ENCODE data around the gene STOX2. TPM values are rescaled to one million over a fixed set of nuclear protein-coding genes. Genes with fewer than 3 reads are reported as not detected.

Gene STOX2
- total RNA-seq, 2 donors from 2014 or later, result 18.5 to 25.8 TPM

DNA sequence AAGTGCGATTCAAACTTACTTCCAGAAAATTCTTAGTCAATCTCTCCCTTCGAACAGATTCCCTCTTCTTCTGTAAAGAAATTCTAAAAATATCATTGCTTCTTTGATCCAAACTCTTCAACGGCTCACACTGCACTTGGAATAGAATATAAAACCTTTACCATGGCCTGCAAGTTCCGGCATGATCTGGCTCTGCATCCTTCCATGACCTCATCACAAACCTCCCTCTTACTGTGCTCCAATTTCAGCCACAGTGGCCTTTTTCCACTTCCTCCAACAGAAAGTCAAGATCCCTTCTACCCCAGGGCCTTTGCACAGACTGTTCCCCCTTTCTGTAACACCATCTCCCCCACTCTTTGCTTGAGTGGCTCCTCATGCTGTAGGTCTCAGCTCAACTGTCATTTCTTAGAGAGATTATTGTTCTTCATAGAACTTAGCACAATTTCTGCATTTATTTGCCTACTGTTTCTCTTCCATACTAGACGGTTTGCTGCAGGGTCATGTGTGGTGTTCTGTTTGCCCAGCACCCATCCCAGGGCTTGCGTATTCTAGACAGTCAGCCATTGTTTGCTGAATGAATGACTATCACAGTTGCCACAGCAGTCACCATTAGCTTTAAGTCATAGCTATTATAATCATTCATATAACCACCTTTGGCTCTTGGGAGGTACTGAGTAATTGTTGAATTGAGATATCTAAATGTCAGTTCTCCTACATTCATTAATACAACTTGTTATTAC is 1.9 kb upstream of the STOX2 start:
- no peak for DNase-seq (ENCODE audit: low spot score)
- no peaks in the 10 kb centered on the region for H3K36me3 ChIP-seq
- no peaks in the 10 kb centered on the region for H3K27me3 ChIP-seq
- peaks cover 0 to 27% of the 10 kb centered on the region in 2 donors for H3K4me1 ChIP-seq
- H3K27ac ChIP-seq, result no peak overlapping the region
- no peak overlapping the region for H3K4me3 ChIP-seq
- TF ChIP-seq, protein P1, sequence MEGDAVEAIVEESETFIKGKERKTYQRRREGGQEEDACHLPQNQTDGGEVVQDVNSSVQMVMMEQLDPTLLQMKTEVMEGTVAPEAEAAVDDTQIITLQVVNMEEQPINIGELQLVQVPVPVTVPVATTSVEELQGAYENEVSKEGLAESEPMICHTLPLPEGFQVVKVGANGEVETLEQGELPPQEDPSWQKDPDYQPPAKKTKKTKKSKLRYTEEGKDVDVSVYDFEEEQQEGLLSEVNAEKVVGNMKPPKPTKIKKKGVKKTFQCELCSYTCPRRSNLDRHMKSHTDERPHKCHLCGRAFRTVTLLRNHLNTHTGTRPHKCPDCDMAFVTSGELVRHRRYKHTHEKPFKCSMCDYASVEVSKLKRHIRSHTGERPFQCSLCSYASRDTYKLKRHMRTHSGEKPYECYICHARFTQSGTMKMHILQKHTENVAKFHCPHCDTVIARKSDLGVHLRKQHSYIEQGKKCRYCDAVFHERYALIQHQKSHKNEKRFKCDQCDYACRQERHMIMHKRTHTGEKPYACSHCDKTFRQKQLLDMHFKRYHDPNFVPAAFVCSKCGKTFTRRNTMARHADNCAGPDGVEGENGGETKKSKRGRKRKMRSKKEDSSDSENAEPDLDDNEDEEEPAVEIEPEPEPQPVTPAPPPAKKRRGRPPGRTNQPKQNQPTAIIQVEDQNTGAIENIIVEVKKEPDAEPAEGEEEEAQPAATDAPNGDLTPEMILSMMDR (IDR thresholded peaks at IDR 0.05), result no peak
- peaks cover 0 to 11% of the 10 kb centered on the region in 2 donors for H3K9me3 ChIP-seq

DNA sequence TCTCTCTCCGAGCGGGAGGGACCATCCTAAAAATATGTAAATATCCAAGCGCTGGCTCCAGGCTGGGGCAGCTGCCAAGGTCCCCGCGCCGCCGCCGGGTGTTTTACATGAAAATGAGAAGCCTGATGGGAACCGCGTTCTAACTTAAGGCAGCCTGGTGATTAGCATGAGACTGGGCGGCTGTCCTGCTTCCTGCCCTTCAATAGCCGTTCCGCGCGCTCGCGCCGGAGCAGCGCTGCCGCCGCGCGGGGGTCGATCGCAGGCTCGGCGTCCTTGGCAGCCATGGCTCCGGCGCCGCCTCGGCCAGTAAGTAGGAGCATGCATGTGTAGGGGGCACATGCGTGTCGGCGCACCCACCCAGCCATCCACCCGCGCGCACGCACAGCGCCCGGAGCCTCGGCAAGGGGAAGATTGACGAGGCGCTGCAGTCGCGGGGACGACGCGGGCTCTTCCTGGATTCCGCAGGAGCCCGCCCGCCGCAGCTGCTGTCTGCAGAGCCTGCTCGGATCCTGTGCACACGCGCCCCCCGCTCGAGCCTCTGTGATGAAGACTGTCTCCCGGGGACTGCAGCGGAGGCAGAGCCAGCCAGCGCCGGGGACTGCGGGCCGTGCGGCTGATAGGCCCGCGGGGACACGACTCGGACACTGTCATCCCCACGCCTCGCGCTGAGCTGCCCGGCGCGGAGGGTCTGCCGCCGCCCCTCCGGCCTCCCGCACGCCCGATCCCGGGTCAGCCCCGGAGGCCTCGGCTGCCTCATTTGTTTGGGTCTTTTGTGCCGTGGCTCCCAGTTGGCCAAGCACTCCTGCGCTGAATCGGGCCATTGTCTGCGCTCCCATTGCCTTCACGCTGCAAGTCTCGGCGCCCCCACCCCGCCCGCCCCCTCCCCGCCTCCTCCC is 734 bp downstream of the STOX2 start:
- DNase-seq (ENCODE audit: low spot score), result no peak
- Histone ChIP-seq H3K4me3 (peak overlapping the region; percentile 71 to 75), H3K27ac (peak overlapping the region; percentile 87 to 90), H3K9me3 (no peaks in the 10 kb centered on the region), H3K36me3 (no peaks in the 10 kb centered on the region), H3K27me3 (no peaks in the 10 kb centered on the region), H3K4me1 (peaks cover 0 to 27% of the 10 kb centered on the region in 2 donors)
- TF ChIP-seq, protein P1 (IDR thresholded peaks at IDR 0.05), result no peak

DNA sequence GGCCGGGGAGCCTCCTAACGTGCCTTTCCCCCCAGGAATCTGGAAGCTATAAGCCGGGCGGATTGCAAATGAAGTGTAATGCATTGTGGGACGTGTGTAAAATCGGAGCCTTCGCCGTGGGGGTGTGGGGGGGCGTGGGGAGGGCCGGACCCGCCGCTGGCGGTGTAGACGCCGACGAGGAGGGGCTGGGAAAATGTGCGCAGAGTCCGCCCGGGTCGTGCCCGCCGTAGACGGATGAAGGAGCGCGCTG is 1.3 kb downstream of the STOX2 start:
- Histone ChIP-seq H3K4me1 (peaks cover 0 to 27% of the 10 kb centered on the region in 2 donors), H3K27me3 (no peaks in the 10 kb centered on the region), H3K27ac (peak overlapping the region; percentile 87 to 90), H3K4me3 (peak overlapping the region; percentile 71 to 75), H3K36me3 (no peaks in the 10 kb centered on the region), H3K9me3 (no peaks in the 10 kb centered on the region)
- DNase-seq (ENCODE audit: low spot score), result no peak
- TF ChIP-seq, protein P1 (IDR thresholded peaks at IDR 0.05), result no peak

DNA sequence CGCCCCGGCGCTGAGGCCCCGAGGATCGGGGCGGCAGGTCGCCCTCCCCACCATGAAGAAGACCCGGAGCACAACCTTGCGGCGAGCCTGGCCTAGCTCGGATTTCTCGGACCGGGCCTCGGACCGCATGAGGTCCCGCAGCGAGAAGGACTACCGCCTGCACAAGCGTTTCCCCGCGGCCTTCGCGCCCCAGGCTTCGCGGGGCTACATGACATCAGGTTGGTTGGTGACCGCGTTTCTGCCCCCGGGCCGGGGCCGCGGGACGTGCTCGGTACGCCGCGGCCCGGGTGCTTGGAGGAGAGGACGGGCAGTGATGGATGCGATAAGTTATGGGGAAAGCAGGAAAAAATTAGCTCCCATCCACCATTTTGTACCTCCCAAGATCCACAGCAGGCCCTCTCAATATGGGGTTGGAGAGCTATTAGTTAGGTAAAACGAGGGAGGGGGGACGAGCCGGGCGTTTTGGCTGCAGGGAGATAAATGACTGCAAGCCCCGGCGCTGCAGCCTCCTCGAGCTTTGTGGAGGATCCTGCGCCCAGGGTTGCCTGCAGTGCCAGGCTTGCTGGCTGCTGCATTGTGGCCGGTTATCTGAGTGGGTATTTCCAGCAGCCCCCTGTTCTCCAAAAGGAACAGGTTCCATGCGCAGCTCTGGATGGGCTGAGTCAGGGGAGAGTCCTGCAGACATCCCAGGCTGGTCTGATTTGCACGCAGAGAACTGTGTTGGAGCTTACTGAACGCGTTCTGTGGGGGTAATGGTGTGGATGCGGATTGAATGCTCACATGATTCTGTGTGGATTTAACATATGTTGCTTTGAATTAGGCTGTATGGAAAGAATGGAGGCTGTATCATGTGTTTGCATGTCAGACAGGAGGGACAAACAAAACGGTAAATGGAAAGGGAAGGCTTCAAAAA is 1.9 kb downstream of the STOX2 start:
- Histone ChIP-seq H3K27ac (peak overlapping the region; percentile 87 to 90), H3K9me3 (no peaks in the 10 kb centered on the region), H3K36me3 (no peaks in the 10 kb centered on the region), H3K27me3 (no peaks in the 10 kb centered on the region), H3K4me3 (peak overlapping the region; percentile 71 to 75), H3K4me1 (peaks cover 0 to 27% of the 10 kb centered on the region in 2 donors)
- TF ChIP-seq, protein P1 (IDR thresholded peaks at IDR 0.05), result no peak
- no peak for DNase-seq (ENCODE audit: low spot score)

DNA sequence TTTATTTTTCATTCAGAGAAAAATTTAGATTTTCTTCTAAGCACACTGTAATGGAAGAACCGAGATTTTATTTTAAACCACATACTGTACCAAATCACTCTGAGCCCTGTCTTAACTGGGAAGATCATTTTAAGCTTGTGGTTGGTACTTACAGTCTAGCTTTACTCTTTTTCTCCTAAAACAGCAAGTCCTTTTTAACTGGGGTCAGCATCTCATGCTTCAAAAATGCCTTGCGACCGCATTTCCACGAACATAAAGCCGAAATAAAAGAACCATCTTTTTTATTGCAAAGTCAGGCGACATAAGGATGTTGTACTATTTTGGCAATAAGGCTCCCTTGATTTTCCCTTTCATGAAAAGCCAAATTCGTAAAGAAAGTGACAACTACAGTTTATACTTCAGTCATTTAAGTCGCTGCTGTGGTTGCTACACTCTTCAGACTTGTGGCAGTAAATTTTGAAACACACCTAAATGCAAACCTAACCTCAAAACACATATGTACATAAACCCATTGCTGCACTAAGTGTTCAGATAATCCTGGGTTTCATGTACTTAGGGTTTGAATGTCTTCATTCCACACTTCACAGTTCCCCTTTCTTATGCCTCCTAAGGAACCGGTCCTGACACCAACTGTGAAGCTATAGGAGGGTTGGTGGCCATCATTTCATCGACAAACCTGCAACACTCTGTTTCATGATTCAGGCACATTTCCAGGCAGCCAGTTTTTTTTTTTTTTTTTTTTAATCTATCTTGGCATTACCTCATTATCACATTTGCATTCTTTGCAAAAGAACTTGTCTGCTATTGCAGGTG is 3.0 kb downstream of the STOX2 start:
- H3K27ac ChIP-seq, result no peak overlapping the region
- H3K36me3 ChIP-seq, result no peaks in the 10 kb centered on the region
- H3K9me3 ChIP-seq, result no peaks in the 10 kb centered on the region
- H3K27me3 ChIP-seq, result no peaks in the 10 kb centered on the region
- peaks cover 0 to 27% of the 10 kb centered on the region in 2 donors for H3K4me1 ChIP-seq
- TF ChIP-seq, protein P1 (IDR thresholded peaks at IDR 0.05), result no peak
- DNase-seq (ENCODE audit: low spot score), result no peak
- peak overlapping the region in 1 of 2 donors; percentile 75 for H3K4me3 ChIP-seq
